Prostate gland (tissue), 2 donors: ENCODE measurements around the gene FKBP1B. TPM values are rescaled to one million over a fixed set of nuclear protein-coding genes. Genes with fewer than 3 reads are reported as not detected.

Source experiments
- DNase-seq: peaks from one replicate; pipeline ENCODE4 v3.0.0-alpha.2; 2019; ENCODE audit warnings: low spot score
- H3K27ac ChIP-seq, 2 donors: fragments of 200-600 bp; sonication (generic); 2 replicates each; pipeline ENCODE4 v1.5.1; 2017 to 2019
- H3K27me3 ChIP-seq: fragments of 200-600 bp; sonication (generic); replicated peaks from 2 replicates; pipeline ENCODE4 v1.5.1; 2019; ENCODE audit not compliant: insufficient read depth
- H3K36me3 ChIP-seq, 2 donors: fragments of 200-600 bp; sonication (generic); 1 replicate in 1 of 2; 2 replicates in 1 of 2; pipeline versions ENCODE4 v1.5.1 to v1.8.1; 2017 to 2019
- H3K4me1 ChIP-seq: fragments of 200-600 bp; sonication (generic); replicated peaks from 2 replicates; pipeline ENCODE4 v1.5.1; 2019
- H3K4me3 ChIP-seq, 2 donors: fragments of 200-600 bp; sonication (generic); 2 replicates each; pipeline ENCODE4 v1.5.1; 2017 to 2019
- H3K9me3 ChIP-seq: fragments of 200-600 bp; sonication (generic); 2 replicates; pipeline ENCODE4 v1.5.1; 2017
- CTCF ChIP-seq, 4 experiments: fragments of 200-600 bp in 2 of 4; fragments of 450-650 bp in 2 of 4; sonication (generic) in 2 of 4; IDR thresholded peaks; 1 replicate in 3 of 4; 2 replicates in 1 of 4; pipeline ENCODE4 v1.5.1; 2016 to 2019; ENCODE audit warnings: antibody characterized with exemption in 4 of 4, mild to moderate bottlenecking in 2 of 4, moderate library complexity in 2 of 4
- POLR2A ChIP-seq: fragments of 450-650 bp; IDR thresholded peaks from one replicate; pipeline ENCODE4 v1.6.1; 2016; ENCODE audit warnings: antibody characterized with exemption, mild to moderate bottlenecking
- POLR2AphosphoS5 ChIP-seq: sonication (generic); formaldehyde crosslinking; IDR thresholded peaks from one replicate; pipeline ENCODE4 v1.6.1; 2017; ENCODE audit warnings: antibody characterized with exemption
- WGBS: methylation state at CpG from one replicate; pipeline ENCODE4 v1.1.5; 2018; 5-methylcytosine and 5-hydroxymethylcytosine counted together
- intact Hi-C: fragments of 100-400 bp; cut with DNase I; formaldehyde crosslinking; loops from one replicate; pipeline ENCODE4 v1.14.2; 2022
- total RNA-seq, 2 donors: library from RNA; depleted of rRNA; stranded (reverse); fragments of >200 nt; gene quantifications; one replicate each; pipeline ENCODE4 v1.1.0, GENCODE V29; 2016

Gene FKBP1B
- total RNA-seq, 2 donors from 2014 or later: 8.5 to 8.6 TPM

- no peaks in the 10 kb centered on the region for H3K27me3 ChIP-seq
- intact Hi-C loops: no loop called here
- H3K4me1 ChIP-seq: peaks cover 3% of the 10 kb centered on the region
- no peak overlapping the region for H3K4me3 ChIP-seq
- TF ChIP-seq POLR2AphosphoS5 (no peak), CTCF (IDR thresholded peaks at IDR 0.05) (no peak), POLR2A (no peak)
- DNase-seq: no peak
- WGBS: 89% methylated on average over 8 of the region's 8 CpGs
- no peaks in the 10 kb centered on the region for H3K9me3 ChIP-seq
- H3K36me3 ChIP-seq: no peaks in the 10 kb centered on the region
- H3K27ac ChIP-seq: no peak overlapping the region
Observed at GRCh38 chr2:24051833-24052232, 2.3 kb downstream of the FKBP1B start.

GRCh38 chr2:24052951-24053350 is 3.4 kb downstream of the FKBP1B start:
- no peaks in the 10 kb centered on the region for H3K27me3 ChIP-seq
- no peak overlapping the region for H3K27ac ChIP-seq
- no peaks in the 10 kb centered on the region for H3K36me3 ChIP-seq
- H3K9me3 ChIP-seq: no peaks in the 10 kb centered on the region
- no peak for DNase-seq
- intact Hi-C loops: no loop called here
- H3K4me3 ChIP-seq: no peak overlapping the region
- peaks cover 3% of the 10 kb centered on the region for H3K4me1 ChIP-seq
- 88% methylated on average over 1 of the region's 1 CpG for WGBS
- TF ChIP-seq POLR2AphosphoS5 (no peak), CTCF (IDR thresholded peaks at IDR 0.05) (no peak), POLR2A (no peak)

GRCh38 chr2:24054366-24055010 is 4.9 kb downstream of the FKBP1B start:
- Histone ChIP-seq H3K4me1 (no peaks in the 10 kb centered on the region), H3K9me3 (no peaks in the 10 kb centered on the region), H3K4me3 (no peak overlapping the region), H3K27ac (no peak overlapping the region), H3K36me3 (no peaks in the 10 kb centered on the region), H3K27me3 (no peaks in the 10 kb centered on the region)
- TF ChIP-seq CTCF (IDR thresholded peaks at IDR 0.05) (no peak), POLR2A (no peak), POLR2AphosphoS5 (no peak)
- WGBS: 83% methylated on average over 8 of the region's 8 CpGs
- no peak for DNase-seq
- intact Hi-C loops: no loop called here

- Histone ChIP-seq H3K4me1 (no peaks in the 10 kb centered on the region), H3K27me3 (no peaks in the 10 kb centered on the region), H3K36me3 (no peaks in the 10 kb centered on the region), H3K4me3 (no peak overlapping the region), H3K9me3 (no peaks in the 10 kb centered on the region), H3K27ac (no peak overlapping the region)
- WGBS: 96% methylated on average over 6 of the region's 6 CpGs
- TF ChIP-seq POLR2A: no peak
- no peak for TF ChIP-seq POLR2AphosphoS5
- TF ChIP-seq CTCF (IDR thresholded peaks at IDR 0.05): no peak
- intact Hi-C loops: no loop called here
- no peak for DNase-seq
Observed at GRCh38 chr2:24055750-24056149, 6.2 kb downstream of the FKBP1B start.

DNA sequence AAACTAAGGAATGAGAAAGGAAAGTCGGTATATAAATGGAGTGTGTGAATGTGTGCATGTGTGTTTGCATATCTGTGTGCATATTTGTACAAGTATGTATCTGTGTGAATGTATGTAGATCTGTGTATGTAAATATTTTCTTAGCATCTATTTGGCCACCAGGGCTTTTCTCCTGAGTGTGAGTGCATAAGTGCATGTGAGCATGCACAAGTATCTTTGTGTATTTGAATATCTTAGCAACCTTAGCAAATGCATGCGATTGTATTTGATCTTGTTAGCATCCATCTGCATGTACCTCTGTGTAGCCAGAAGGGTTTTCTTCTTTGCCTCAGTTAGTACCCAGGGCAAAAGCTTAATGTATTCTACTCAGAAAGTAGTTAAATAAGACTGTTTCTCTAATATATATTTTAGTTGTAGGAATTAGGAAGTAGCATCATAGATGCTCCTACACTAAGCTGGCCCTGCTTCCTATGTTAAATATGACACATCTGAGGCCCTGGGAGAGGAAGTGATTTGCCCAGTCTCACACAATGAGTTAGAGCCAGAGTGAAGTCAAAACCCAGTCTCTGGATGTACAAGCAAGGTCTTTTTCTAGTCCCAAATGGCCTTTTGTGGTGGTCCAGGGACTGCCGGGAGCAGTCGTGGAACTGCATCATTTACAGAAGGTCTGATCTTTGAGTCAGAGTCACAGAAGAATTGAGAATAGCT is 9.2 kb downstream of the FKBP1B start:
- Histone ChIP-seq H3K4me1 (no peaks in the 10 kb centered on the region), H3K9me3 (no peaks in the 10 kb centered on the region), H3K36me3 (no peaks in the 10 kb centered on the region), H3K4me3 (no peak overlapping the region), H3K27ac (no peak overlapping the region), H3K27me3 (no peaks in the 10 kb centered on the region)
- WGBS: 90% methylated on average over 4 of the region's 4 CpGs
- TF ChIP-seq POLR2A (no peak), CTCF (IDR thresholded peaks at IDR 0.05) (no peak), POLR2AphosphoS5 (no peak)
- intact Hi-C loops: no loop called here
- no peak for DNase-seq
